NB4 (cell line): ENCODE measurements around the gene MAPRE3.

Source experiments
- CTCF ChIP-seq: IDR thresholded peaks from one replicate; pipeline ENCODE4 v1.5.1; 2012; ENCODE audit warnings: low read depth, low read length
- MAX ChIP-seq: IDR thresholded peaks from 2 replicates; pipeline ENCODE4 v1.6.1; 2011; ENCODE audit warnings: low read depth, low read length
- MYC ChIP-seq: IDR thresholded peaks from 2 replicates; pipeline ENCODE4 v1.6.1; 2011; ENCODE audit warnings: low read depth, low read length
- POLR2A ChIP-seq: IDR thresholded peaks from 2 replicates; pipeline ENCODE4 v1.6.1; 2011; ENCODE audit warnings: mild to moderate bottlenecking; ENCODE audit not compliant: insufficient read length; ENCODE audit errors: extremely low read depth

GRCh38 chr2:27029051-27029450 lies 58.6 kb downstream of the MAPRE3 start:
- no peak for TF ChIP-seq MAX
- TF ChIP-seq POLR2A = no peak
- TF ChIP-seq CTCF = no peak
- no peak for TF ChIP-seq MYC
